GM13977 (cell line): ENCODE measurements around the gene MARCHF3.

Experiments used
- DNase-seq: peaks from one replicate; pipeline ENCODE4 v3.0.0; 2012; ENCODE audit warnings: low spot score
- in situ Hi-C: fragments of 300-500 bp; cut with MboI; formaldehyde crosslinking; loops from one replicate; pipeline ENCODE4 v1.12.0; 2022; ENCODE audit warnings: low sequenced_read_pairs, low pct_unique_long_range_greater_than_20kb, mixed read lengths, inconsistent platforms; ENCODE audit not compliant: unreplicated experiment
- TF ChIP-seq, protein P1 (sequence below): IDR thresholded peaks from 2 replicates; pipeline ENCODE4 v1.5.1; 2012; ENCODE audit warnings: mild to moderate bottlenecking, control low read depth; ENCODE audit not compliant: insufficient read depth; ENCODE audit errors: extremely low read depth, missing control alignments

MARCHF3 gene

DNA sequence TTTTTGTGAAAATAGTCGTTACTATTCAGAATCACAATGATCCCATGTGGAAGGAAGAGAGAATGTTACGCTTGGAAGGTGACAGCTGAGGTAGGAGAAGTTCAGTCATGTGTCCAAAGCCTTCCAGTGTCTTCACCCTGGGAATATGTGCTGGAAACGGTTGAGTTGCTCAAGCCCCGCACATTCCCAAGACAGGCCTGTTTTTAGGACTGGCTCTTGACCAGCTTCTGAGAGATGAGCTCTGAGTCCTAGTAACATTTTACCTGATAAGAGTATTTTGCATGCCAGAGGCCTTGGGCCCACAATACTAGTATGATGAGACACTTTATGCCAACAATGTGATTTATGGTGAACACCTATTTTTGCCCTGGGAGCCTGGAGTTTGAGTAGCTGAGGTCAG is 151.7 kb downstream of the MARCHF3 start:
- TF ChIP-seq, protein P1, sequence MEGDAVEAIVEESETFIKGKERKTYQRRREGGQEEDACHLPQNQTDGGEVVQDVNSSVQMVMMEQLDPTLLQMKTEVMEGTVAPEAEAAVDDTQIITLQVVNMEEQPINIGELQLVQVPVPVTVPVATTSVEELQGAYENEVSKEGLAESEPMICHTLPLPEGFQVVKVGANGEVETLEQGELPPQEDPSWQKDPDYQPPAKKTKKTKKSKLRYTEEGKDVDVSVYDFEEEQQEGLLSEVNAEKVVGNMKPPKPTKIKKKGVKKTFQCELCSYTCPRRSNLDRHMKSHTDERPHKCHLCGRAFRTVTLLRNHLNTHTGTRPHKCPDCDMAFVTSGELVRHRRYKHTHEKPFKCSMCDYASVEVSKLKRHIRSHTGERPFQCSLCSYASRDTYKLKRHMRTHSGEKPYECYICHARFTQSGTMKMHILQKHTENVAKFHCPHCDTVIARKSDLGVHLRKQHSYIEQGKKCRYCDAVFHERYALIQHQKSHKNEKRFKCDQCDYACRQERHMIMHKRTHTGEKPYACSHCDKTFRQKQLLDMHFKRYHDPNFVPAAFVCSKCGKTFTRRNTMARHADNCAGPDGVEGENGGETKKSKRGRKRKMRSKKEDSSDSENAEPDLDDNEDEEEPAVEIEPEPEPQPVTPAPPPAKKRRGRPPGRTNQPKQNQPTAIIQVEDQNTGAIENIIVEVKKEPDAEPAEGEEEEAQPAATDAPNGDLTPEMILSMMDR = no peak
- in situ Hi-C loops = no loop called here
- no peak for DNase-seq

GRCh38 chr5:126878085-126878484 is 152.3 kb downstream of the MARCHF3 start:
- no peak for DNase-seq
- TF ChIP-seq, protein P1 = no peak
- in situ Hi-C loops = no loop called here

GRCh38 chr5:126877602-126878001 is 152.8 kb downstream of the MARCHF3 start:
- in situ Hi-C loops = no loop called here
- DNase-seq = no peak
- TF ChIP-seq, protein P1 = no peak

DNA sequence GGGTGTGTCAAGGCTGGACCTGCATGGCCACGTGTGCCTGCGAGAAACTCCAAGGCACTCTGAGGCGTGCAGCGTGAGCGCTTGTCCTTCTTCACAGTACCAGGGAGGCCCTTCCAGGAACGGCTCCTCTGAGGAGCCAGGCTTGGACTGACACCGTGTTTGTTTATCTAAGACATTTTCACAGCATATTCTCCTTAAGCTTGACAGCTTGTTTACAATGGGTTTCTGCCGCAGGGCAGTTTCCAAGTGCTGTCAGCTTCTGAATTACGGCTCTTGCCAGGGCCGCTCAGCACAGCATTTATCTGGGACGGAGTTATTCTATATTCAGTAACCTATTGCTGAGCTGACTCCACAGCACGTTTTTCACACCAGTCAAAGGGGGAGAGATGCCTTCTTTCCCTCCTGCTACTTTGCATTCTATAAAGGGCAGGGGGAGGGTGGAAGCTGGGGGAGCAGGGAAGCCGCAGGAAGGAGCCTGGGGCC is 155.0 kb downstream of the MARCHF3 start:
- TF ChIP-seq, protein P1 = no peak
- DNase-seq = no peak
- in situ Hi-C loops = no loop called here

GRCh38 chr5:126872561-126873354 is 157.6 kb downstream of the MARCHF3 start:
- TF ChIP-seq, protein P1 = no peak
- in situ Hi-C loops = loop anchor here (25.0 kb wide), 1 partner anchor 440 kb away; no protein-coding TSS in a partner anchor
- no peak for DNase-seq

DNA sequence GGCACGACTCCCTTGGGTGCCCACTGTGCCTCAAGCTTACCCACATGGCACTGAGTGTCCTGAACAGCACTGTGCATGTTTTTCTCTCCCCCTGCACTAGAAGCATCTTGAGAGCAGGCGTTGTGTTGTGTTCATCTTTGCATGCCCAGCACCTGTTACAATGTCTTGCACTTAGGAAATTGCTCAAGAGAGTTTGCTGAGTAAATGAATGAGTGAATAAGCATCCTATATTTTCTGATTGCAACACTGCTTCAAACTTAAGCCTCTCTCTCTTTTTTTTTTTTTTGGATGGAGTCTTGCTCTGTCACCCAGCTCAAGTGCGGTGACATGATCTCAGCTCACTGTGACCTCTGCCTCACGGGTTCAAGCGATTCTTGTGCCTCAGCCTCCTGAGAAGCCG is 158.9 kb downstream of the MARCHF3 start:
- DNase-seq = no peak
- in situ Hi-C loops = loop anchor here (25.0 kb wide), 1 partner anchor 441 kb away; no protein-coding TSS in a partner anchor
- TF ChIP-seq, protein P1 = no peak
